Fibroblast of mammary gland (primary cell): ENCODE data around the gene NTRK2.

Source experiments
- DNase-seq: peaks from one replicate; pipeline ENCODE4 v3.0.0-alpha.2; 2010; ENCODE audit warnings: low read depth
- H3K4me3 ChIP-seq: 2 replicates; pipeline ENCODE4 v1.5.1; 2011; ENCODE audit warnings: low read depth, mild to moderate bottlenecking, low read length, moderate library complexity; ENCODE audit not compliant: control insufficient read depth
- CTCF ChIP-seq: conservative IDR thresholded peaks from 2 replicates; pipeline ENCODE4 v1.5.1; 2011; ENCODE audit warnings: low read depth, low read length, inconsistent platforms; ENCODE audit not compliant: control insufficient read depth, insufficient read depth

NTRK2 gene

GRCh38 chr9:84974855-84975254 lies 305.3 kb downstream of the NTRK2 start:
- no peak for DNase-seq
- H3K4me3 ChIP-seq, result no peak overlapping the region
- TF ChIP-seq CTCF, result no peak

- no peak for TF ChIP-seq CTCF
- H3K4me3 ChIP-seq, result no peak overlapping the region
- no peak for DNase-seq
Measured at GRCh38 chr9:84975926-84976325, 306.4 kb downstream of the NTRK2 start.

GRCh38 chr9:84978661-84979060 lies 309.1 kb downstream of the NTRK2 start:
- DNase-seq, result no peak
- no peak overlapping the region for H3K4me3 ChIP-seq
- TF ChIP-seq CTCF, result no peak

GRCh38 chr9:84983749-84984148 lies 314.2 kb downstream of the NTRK2 start:
- no peak overlapping the region for H3K4me3 ChIP-seq
- no peak for TF ChIP-seq CTCF

GRCh38 chr9:84988621-84989020 lies 319.1 kb downstream of the NTRK2 start:
- TF ChIP-seq CTCF, result no peak
- no peak overlapping the region for H3K4me3 ChIP-seq
- DNase-seq, result no peak

More at GRCh38 chr9:84983749-84984148, 314.2 kb downstream of the NTRK2 start:
- DNase-seq, result no peak

- H3K4me3 ChIP-seq, result no peak overlapping the region
- no peak for DNase-seq
- TF ChIP-seq CTCF, result no peak
Measured at GRCh38 chr9:84990416-84990815, 320.9 kb downstream of the NTRK2 start.

- no peak for TF ChIP-seq CTCF
- no peak overlapping the region for H3K4me3 ChIP-seq
- DNase-seq, result no peak
Measured at GRCh38 chr9:84990850-84991513, 321.5 kb downstream of the NTRK2 start.
